ENCODE results near the gene RTCB.
A peak's percentile ranks its signal among the peaks of the same experiment; 100 is the strongest.

RTCB gene

DNA sequence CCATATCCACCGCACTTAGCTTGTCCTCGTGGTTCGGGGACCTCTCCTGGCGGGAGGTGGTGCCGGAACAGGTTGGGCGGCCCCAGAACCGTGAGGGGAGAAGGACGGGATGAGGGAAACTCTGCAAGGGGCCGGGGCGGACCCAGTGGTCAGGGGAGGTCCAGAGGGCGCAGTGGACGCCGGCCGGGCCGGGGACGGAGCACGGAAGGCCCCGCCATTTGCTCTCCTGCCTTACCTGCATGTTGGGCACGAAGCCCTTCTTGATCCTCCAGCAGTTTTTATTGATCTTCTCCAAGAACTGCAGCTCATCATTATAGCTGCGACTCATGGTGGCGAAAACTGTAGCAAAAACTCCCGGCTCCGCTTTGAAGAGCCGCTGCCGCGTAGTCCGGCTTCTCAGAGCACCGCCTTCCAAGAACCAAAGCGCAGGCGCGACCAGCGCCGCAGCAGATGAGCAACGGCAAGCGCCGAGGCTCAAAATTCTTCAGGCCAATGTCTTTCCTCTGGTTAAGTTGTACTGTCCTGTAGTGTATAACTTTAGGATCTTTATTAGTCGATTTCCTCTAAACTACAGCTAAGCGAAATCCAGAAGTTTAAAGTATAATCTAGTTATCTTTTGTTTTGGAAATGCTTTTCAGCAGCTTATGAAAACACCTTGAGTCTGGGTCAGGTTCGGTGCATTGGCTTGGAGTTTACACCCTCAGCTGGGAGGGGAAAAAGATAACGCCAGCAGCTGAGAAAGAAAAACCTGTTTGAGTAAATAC, at the start of gene RTCB:
Gene RTCB, minus strand, starts transcription at position 419 of the 764 bp plus-strand sequence. Its CDS starts 91 bp downstream, at position 328.
- peak; percentile 91 for DNase-seq (ENCODE audit: low spot score)

DNA sequence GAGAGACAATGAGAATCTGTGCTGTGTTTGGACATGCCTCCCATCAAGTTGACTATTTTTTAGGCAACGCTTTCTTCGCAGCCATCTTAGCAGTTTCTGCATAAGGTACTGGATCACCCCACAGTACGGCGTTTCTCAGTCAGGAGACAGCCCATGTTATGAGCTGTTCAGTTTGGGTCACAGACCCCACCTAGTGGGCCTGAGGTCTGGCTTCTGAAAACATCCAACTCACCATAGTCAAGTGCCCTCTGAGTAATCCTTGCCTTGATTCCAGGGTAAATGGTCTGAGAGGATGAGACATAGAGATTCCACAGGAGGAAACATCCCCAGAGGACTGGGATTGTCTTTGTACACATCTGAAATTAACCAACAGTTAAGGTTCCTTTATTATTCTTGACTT, 45.0 kb upstream of the RTCB start:
- no peak for DNase-seq (ENCODE audit: low spot score)

DNA sequence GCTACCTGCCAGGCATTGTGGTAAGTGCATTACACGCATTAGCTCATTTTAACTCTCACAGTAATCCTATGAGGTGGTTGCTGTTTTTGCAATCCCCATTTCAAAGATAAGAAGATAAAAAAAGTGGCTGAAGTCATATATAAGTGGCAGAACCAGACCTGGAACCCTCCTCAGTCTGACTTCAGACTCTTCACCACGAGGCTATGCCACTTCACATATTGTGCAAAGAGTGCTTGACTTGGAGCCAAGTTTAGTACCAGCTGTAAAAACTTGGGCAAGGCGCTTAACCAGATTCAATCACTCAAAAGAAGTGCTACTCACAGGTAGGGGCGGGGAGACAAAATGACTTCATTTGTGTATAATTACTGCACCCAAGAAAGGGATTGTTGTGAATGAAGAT, 36.9 kb upstream of the RTCB start:
- no peak for DNase-seq (ENCODE audit: low spot score)

DNA sequence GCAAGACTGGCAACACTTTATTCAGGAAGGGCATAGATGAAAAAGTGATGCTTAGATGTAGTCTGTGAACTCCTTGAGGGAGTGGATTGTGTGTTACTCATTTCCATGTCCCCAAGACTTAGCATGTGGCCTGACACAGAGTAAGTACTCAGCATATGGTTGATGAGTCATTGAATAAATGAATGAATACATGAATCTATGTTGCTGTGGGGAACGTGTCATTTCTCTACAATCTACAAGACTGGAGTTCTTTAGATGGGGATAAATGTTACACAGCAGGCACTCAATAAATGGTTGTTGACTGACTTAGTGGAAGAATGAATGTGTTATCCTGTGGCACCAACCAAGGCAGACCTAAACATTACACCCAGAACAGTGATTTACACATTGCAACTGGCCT, 34.3 kb upstream of the RTCB start:
- DNase-seq (ENCODE audit: low spot score), result no peak

DNA sequence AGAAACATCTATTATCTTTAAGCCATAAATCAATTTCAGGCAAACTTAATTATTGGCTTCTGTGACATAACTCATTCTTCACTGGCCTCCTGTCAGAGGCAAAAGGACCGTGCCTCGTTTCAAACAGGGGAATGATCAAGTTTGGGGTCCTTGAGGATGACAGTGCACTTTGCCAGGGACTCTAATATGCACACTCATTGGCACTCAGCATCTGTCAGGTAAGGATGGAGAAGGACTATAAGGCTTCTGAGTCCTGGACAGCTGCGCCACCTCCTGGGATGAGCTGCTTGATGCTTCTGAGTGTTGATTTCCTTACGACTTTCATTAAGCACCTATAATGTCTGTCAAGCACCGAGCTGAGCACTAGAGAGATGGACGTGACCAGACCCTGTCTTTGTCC, 32.0 kb upstream of the RTCB start:
- DNase-seq (ENCODE audit: low spot score), result peak; percentile 32

DNA sequence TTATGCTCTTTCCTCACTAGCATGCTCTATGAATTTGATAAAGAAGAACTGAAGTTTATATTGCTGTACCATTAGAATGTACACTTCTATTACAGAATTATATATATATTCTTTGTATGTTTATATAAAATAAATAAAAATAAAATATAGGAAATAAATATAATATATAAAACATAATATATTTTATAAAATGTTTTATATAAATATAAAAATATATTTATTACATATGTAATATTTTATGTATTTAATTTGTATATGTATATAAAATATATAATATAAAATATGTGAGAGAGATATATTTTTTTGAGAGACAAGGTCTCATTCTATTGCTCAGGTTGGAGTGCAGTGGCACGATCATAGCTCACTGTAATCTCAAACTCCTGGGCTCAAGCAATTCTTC, 18.3 kb upstream of the RTCB start:
- no peak for DNase-seq (ENCODE audit: low spot score)

DNA sequence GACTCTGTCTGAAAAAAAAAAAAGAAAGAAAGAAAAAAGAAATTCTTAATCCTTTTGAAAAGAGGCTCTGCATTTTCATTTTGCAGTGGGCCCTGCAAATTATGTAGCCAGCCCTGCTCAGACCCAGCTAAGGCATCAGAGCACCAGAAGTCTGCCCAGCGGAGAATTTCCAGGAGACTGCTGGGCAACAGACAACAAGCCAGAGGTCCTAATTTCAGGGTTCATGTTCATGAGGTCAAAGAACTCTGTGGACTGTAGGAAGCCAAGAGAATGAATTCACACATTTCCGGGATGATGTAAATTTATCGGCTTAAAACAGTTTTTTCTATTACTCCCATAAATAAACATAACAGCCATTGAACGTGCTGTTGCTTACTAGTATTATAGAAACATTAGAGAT, 14.8 kb upstream of the RTCB start:
- no peak for DNase-seq (ENCODE audit: low spot score)

DNA sequence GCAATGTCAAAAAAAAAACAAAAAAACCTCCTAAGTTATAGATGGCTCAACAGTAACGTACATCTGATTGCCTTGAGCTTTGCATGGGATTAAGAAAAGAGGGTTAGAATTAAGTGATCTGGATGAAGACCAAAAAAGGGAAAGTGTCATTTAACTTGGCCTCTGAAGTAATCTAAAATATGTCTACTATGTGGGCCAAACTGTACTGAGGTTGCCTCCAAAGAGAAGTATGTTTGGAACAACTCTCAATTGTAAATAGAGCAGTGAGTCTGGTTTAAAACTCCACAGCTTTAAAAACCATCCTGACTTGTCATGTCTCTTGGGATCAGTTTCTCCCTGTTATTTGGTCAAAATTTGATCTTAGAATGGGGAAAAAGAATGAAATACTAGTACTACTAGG, 11.6 kb upstream of the RTCB start:
- DNase-seq (ENCODE audit: low spot score), result no peak

DNA sequence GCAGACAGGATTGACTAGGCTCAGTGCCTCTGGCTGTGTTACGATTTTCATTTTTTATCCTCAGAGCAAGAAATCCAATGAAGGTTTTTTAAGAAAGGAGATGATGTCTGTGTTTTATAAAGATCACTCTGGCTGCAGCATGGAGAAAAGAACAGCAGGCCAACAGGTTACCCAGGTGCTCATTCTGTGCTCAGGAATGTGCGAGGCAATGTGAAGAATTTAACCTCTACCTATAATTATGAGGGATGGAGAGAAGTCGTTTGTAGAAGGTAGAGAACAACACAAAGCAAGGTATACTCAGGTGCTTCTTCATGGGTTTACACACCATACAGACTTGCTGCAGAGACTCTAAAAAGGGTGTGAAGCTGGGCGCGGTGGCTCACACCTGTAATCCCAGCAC, 10.0 kb upstream of the RTCB start:
- DNase-seq (ENCODE audit: low spot score), result no peak

DNA sequence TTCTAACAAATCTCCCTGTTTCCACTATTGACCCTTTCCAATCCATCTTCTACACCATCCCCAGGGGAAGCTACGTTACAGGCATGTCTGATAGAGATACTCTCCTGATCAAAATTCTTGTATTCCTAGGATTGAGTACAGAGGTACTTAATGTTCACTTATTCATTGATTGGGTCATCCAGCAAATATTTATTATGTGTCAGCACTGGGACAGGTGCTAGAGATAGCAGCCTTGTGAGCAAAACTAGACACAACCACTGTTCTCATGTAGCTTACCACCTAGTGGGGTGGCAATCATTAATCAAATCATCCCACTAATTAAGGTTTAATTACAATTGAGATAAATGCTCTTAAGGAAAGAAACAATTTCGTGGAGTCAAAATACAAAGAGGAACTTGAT, 9.4 kb upstream of the RTCB start:
- DNase-seq (ENCODE audit: low spot score), result no peak

DNA sequence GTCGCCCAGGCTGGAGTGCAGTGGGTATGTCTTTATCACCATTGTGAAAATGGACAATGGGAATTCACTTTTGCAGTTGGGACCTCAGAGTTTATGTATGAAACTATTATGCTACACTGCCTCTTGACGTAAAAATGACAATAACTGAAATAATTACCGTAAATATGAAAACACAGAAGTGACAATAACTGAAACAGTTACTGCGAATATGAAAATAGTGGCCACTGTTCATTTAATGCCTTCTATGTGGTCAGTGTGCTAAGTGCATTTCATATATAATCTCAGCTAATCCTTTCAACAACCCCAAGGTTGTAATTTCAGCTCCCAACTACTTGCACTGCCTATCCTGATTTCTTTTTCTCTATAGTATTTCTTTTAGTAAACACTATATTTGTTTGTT, 5.9 kb upstream of the RTCB start:
- no peak for DNase-seq (ENCODE audit: low spot score)

DNA sequence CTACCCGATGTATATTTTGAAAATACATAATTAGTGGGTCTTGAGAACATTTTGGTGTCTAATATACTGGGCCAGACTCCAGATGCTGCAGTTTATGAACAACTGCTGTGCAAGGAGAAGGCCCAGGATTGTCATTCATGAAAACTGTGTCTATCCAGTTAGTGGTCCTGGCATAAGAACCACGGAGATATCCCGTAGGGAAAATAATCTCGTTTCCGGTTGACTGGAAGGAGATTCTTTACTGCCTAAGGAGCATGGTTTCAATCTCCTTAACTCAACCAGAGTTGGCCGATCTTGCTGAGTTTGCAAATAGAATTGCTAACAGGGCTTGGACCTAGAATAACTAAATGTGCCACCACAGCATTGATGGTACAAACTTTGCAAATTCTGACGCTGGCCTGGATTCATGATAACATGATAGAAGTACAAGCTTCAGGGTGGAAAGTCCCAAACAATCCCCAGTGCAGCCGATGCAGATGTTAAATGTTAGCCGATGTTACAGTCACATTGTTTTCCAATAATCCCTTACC, 4.6 kb upstream of the RTCB start:
- DNase-seq (ENCODE audit: low spot score), result no peak

DNA sequence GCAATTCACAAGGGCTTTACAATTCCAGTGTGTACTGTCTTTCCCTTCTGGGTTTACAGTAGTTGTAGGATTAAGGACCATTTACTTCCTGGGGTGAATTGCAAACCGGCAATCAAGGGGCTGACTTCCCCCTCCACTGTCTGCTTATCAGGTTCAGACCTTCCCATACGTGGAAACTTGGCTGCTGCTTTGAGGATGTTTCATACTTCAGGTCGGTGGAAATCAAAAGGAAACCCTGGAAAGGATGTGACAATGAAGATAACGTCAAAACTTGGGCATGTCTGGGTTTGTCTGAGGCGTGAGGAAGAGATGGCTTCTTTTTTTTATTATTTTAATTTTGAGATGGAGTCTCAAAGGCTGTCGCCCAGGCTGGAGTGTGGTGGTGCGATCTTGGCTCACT, 2.1 kb upstream of the RTCB start:
- DNase-seq (ENCODE audit: low spot score), result no peak

DNA sequence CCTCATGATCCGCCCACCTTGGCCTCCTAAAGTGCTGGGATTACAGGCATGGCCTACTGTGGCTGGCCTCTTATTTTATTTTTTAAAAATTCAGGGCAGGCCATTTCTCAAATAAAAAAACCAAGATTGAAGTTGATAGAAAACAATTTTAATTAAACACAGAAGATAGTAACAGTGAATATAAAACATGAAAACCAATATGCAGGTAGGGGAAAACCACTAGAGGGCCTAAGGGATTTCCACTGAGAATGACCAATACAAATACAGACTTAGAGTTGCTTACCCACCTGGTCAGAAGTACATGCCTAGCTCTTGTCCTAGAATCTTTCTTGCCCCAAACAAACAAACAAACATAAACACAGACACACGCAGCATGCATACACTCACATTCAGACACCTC, 1.7 kb upstream of the RTCB start:
- no peak for DNase-seq (ENCODE audit: low spot score)

DNA sequence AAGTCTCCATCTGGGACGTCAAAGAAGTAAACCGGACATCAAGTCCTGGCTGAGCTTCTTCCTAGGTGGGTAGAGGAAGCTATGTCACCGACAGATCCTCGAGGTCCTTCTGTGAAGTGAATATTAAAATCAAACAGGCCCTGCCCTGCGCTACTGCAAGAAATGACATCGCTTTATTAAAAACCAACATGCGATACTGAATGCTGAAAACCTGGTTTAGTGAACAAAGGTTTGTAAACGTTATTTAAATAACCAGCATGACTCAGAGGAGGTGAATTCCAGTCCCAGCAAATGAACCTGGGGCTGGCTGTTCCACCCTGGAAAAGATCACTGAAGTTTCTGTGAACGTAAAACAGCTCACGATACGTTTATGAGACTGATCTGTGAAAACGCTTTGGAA, 645 bp downstream of the RTCB start:
- DNase-seq (ENCODE audit: low spot score), result peak; percentile 44

DNA sequence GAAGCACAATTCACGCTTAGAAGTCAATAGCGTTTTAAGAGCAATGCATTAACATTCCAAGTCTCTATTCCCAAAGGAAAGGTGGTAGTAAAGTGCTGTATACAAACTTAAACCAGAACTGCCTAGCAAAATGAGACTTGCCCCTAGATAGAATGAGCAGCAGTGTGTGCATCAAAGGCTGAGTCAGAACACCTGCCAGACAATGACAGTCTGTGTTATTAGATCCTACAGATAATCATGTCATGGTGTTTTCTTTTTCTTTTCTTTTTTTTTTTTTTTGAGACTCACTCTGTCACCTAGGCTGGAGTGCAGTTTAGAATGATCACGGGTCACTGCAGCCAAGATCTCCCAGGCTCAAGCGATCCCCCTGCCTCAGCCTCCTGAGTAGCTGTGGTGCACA, 1.6 kb downstream of the RTCB start:
- DNase-seq (ENCODE audit: low spot score), result no peak

DNA sequence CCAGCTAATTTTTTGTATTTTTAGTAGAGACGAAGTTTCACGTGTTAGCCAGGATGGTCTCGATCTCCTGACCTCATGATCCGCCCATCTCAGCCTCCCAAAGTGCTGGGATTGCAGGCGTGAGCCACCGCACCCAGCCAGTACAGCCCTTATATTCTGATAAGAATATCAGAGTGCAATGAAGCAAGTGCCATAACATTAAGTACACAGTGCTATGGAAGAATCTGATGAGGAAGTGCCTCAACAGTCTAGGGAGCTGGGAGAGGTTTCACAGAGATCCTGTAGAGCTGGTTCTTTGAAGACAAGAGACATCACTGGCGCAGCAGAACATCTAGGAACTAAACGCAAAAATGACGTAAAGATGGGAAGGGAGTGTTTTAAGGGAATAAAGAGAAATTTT, 2.1 kb downstream of the RTCB start:
- DNase-seq (ENCODE audit: low spot score), result no peak

DNA sequence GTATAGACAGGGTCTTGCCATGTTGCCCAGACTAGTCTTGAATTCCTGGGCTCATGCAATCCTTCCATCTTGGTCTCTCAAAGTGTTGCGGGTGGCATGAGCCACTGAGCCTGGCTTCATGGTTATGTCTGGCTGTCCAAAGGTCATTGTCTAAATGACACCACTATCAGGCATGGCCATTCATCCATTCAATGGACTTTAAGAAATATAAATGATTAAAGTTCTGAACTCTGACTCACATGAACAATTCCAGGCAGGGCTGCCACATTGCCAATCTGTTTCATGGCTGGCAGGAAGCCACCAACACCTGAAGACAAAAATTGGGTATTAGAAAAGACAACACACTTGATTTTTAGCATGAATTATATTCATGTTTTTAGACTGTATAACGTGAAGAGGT, 4.1 kb downstream of the RTCB start:
- DNase-seq (ENCODE audit: low spot score), result no peak

DNA sequence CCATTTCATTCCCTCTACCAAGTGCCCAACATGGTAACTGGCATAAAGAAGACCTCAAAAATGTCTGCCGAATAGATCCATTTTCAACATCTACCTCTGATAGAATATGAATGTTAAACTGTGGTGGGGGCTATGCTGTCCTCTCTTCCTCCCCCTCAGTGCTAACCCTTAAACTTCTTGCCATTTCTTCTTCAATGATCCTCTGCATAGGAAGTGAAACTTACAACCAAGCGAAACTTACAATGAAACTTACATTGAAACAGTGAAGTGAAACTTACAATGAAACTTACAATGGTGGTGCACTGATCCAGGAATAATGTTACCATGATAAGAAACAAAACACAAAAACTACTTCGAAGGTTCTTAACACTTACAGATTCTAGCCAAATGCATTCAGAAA, 4.7 kb downstream of the RTCB start:
- no peak for DNase-seq (ENCODE audit: low spot score)

DNA sequence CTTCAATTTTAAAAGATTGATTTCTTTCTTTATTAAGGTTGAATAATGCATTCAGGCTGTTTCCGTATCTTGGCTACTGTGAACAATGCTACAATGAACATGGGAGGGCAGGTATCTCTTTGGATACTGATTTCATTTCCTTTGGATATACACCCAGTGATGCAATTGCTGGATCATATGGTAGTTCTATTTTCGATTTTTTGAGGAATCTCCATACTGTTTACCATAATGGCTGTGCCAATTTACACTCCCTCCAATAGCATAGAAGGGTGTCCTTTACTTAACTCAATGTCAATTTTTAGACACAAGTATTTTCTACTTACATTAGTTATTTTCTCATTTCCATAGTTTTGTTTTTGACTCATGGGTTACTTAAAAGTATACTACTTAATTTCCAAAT, 8.0 kb downstream of the RTCB start:
- DNase-seq (ENCODE audit: low spot score), result no peak

DNA sequence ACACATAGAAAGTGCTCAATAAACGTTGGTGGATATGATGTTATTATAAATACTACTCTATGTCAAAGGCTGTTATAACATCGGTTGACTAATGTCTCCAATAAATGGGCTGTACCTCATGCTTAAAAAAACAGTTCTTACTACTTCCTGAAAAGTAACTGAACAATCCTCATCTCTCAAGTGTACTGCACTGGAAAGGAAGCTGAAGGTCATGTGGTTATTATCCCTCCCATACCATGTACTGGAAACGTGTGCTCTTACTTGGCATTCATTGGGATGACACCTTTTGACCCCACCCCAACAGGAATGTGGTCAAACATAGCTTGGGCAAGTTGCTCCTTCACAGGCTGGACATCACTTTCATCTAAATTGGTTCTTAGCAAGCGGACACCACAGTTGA, 10.6 kb downstream of the RTCB start:
- no peak for DNase-seq (ENCODE audit: low spot score)

DNA sequence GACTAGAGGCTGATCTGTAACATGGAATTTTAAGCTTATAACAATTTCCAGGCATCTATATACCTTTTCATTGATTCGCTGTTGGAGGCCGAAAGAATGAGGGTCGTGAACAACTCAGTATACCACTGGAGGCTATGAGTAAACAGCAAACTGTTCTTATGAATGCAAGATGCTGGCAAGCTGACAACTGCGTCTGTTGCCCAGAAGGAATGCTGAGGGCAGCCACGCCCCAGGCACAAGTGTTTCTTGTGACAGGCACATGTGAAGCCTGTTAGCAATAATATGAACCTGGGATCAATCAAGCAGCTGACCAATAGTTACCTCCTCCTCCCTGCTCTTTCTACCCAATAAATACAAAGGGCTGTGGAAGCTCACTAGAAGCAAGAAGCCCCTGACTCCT, 15.3 kb downstream of the RTCB start:
- no peak for DNase-seq (ENCODE audit: low spot score)

DNA sequence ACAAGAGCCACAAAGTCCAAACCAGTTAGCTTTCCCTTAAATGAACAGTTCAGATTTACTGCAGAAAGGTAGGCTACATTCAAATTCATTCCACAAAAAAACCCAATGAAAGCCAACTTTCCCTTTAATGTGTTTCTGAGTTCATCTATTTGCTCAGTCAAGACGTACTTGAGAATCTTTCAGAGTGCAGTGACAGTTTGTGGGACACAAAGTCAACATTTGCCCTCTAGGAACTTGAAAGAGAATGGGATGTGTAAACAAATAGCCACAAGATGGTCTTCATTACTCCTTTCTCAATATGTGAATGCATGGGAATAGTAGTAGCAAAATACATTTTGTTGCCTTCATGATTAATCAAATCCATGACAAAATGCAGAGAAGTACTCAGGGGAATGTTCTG, 15.8 kb downstream of the RTCB start:
- no peak for DNase-seq (ENCODE audit: low spot score)

DNA sequence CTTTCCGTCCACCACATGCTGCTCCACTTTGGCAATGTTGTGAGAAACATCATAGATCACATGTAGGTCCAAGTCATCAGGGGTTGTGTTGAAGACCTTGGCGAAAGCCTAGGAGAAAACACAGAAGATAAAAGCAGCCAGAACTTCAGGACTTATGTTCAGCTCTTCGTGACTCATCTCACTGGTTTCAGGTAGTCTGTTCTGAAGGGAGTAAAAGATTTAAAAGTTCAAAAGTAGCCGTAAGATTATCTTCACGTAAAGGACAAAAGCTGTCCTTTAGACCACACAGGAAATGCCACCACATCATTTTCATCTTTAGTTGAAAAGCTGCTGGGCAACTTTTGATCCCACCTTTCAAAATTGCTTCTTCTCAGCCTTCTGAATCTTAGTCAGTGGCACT, 16.9 kb downstream of the RTCB start:
- no peak for DNase-seq (ENCODE audit: low spot score)

Data from LoVo (cell line).